Activated T-cell treated with anti-CD3 and anti-CD28 coated beads, Interleukin-2, amount 50 U/mL, for 1 hour (primary cell): ENCODE measurements around the gene AKAP7.

ENCODE experiments used
- DNase-seq: peaks from one replicate; pipeline ENCODE4 v3.0.0-alpha.2; 2020

Gene AKAP7

DNA sequence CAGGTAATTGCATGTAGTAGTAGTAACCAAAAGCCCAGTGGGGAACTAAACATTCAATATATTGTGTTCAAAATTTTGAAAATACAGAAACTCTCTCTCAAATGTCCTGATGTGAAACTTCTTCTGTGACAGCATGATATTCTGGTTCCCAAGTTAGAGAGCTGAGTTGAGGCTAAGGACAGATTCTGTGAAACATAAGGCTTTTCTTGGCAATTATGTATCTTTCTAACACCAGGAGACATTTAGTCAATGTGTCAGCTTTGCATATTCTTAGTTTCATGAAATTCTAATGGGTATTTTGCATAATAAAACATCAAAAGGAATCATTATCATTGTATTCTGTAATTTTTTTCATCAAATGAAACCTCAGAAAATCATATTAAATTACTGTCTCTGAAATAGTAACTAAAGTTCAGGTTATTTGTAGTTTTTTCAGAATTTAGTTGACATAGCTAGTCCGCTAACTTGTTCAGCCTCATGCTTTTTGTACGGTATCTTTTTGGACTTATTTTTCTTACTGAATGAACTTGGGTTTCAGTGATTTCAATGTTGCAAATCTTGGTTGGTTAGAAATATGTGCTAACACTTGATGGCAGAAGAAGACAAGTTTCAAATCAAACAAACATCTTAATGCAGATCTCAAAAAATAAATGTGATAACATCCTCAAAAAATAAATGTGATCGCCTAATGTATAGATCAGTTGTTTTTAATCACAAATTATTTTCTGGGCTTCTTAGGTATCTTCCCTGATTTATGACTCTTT lies 70.4 kb downstream of the AKAP7 start:
- no peak for DNase-seq

GRCh38 chr6:131206463-131207251 lies 71.4 kb downstream of the AKAP7 start:
- no peak for DNase-seq

GRCh38 chr6:131208787-131209186 lies 73.5 kb downstream of the AKAP7 start:
- no peak for DNase-seq

- no peak for DNase-seq
Observed at GRCh38 chr6:131210469-131210868, 75.2 kb downstream of the AKAP7 start.

- no peak for DNase-seq
Observed at GRCh38 chr6:131212024-131212423, 76.8 kb downstream of the AKAP7 start.

GRCh38 chr6:131212913-131213312 lies 77.6 kb downstream of the AKAP7 start:
- DNase-seq: no peak

DNA sequence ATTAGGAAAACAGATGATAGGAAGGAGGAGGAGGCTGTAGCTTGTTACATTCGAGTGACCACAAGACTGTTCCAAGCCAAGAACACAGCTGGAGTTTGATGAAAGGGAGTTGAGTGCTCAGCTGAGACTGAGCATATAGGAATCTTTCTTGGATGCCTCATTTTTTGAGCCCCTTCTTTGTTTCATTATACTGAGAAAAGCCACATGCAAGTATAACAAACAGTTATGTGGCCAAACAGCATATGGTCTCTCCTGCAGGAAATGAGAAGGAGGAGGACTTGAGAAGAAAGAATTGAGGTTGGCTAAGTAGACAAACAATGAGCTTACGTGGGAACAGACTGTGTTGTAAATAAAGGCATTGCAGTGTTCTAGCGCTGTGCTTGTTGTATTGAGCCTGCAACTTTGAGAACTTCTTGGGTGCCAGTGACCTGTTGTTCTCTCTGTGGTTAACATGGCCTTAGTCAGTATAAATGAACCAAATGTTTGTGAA lies 78.3 kb downstream of the AKAP7 start:
- no peak for DNase-seq

DNA sequence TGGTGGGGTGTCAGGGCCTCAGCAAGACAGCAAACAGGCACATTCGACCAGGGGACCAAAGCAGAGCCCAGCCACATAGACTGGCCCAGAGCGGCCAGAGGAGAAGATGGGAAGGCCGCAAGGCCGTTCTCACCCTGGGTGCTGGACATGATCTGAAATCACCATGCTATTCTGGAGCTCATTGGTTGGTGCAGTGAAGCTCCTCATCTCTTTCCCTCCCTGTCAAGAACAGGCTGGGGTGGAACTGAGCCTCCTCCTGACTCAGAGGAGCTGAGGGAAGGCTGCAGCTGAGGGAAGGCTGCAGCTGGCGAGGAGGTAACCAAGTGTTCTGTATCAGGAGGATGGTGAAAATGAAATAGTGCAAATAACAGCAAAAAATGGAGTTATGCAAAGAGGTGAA lies 80.0 kb downstream of the AKAP7 start:
- no peak for DNase-seq

DNA sequence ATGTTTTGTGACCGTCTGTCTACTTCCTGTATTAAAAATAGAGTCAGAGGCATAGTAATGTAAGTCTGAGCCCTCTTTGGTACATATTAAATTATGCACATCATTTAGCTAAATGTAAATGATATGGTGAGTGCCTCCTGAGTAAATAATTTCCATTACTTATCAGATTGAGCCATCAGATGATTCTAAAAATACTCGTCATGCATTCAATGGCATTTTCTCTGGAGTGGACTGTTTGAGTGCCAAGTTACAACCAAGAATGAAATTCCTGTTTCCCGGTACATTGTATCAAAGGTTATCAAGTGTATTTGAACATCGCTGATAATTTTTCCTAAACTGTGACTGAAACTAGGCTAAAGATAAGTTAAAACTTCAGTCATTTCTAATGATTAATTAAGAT lies 81.0 kb downstream of the AKAP7 start:
- no peak for DNase-seq

- DNase-seq: no peak
Observed at GRCh38 chr6:131222773-131223172, 87.5 kb downstream of the AKAP7 start.

DNA sequence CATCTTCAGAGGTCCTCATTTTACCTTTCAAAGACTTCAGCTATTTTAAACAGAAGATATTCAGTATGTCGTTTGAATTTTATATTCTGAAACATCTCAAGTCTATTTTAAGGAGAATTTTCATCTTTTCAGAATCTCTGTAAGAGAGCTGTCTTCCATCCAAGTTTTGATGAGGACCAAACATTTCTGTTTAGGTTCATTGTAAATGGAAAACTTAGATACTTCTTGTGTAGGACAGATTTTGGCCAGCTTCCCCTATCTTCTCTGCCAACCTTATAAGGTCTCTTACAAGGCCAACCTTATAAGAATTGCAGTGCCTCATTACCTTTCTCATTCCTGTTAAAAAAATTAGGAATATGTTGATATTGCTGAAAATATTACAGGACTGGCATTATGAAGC lies 88.1 kb downstream of the AKAP7 start:
- DNase-seq: no peak

DNA sequence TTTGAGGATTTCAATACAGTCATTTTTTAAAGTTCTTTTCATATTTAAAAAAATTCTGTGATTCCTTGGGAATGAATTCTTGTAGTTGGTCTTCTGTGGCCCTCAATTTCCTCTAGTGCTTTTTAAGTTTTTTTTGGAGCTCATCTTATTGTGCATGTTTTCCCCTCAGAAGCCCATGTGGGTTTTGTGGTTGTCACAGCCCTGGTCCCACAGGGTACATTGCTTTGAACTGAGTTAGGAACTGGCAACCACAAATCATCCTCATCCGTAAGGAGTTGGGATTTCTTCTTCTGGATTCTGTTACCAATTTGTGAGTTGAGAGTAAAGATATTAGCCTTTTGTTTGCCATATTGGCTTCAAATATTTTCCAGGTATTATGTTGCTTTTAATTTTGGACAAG lies 89.9 kb downstream of the AKAP7 start:
- no peak for DNase-seq

DNA sequence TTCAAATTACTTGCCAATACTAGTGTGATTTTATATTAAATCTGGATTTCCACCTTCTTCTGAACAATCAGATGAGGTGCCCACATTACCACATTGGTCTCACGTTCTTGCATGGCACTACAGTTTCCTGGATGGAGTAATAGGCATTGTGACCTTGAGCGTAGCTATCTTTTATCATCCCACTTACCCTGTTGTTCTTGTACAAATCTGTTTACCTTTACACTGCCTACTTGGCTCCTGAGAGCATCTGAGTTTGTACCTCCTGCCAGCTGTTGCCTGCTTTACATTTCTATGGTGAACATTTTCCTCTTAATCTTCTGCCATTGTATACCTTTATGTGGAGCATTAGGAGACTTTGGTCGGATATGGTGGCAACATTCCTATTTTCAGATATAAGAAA lies 90.7 kb downstream of the AKAP7 start:
- no peak for DNase-seq

GRCh38 chr6:131226459-131227157 lies 91.3 kb downstream of the AKAP7 start:
- DNase-seq: no peak

GRCh38 chr6:131227158-131227543 lies 91.9 kb downstream of the AKAP7 start:
- DNase-seq: no peak

DNA sequence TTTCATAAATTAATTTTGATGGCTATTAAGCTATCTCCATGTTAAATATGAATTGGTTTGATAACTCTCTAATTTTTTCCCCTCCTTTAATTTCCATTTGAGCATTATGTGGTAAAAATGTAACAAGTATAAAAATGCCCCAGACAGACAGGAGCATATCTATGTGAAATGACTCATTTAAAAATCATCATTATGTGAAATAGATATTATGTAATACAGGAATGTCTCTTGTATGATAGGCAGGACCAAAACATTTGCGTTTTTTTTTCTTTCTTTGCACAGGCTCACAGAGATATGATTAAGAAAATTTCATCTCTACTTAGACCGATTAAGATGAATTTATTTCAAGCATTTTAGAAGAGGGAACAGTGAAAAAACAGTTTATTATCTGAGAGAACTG lies 95.8 kb downstream of the AKAP7 start:
- DNase-seq: no peak

DNA sequence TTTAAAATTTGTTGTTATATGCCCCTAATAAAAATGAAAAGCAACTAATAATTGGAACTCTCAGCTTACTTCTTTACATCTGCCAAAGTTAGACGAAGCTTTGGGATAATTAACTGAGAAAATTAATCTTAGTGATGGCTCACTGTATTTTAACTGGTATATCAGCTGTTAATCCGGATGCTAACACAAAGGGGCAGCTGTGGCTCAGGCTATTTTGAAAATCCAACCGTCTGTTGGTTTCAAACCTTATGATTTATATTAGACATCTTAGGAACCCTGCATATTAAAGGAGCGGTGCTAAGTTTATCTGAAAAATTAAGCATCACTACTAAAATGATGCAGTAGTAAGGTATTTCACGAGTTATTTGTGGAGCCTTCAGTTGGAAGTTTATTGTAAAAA lies 96.6 kb downstream of the AKAP7 start:
- no peak for DNase-seq

- no peak for DNase-seq
Observed at GRCh38 chr6:131244942-131245341, 109.7 kb downstream of the AKAP7 start.

GRCh38 chr6:131250122-131250521 lies 114.9 kb downstream of the AKAP7 start:
- DNase-seq: peak; percentile 23

DNA sequence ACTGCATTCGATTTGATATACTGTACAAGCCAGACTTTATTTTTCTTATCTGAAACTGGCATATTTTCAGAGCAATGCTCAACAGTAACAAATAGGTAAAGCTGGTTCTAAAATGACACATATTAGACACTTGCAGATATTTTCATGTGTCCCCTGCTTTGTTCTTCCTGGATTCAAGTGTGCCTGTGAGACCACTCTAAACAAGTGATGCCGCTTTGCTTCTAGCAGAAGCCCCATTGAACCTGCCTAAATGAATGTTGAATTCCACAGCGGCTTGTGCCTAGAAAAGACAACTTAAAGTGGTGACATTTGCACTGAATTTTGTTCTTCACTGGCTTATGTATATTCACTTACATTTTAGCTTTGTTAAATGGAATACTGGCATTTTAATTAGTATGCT lies 115.7 kb downstream of the AKAP7 start:
- no peak for DNase-seq

DNA sequence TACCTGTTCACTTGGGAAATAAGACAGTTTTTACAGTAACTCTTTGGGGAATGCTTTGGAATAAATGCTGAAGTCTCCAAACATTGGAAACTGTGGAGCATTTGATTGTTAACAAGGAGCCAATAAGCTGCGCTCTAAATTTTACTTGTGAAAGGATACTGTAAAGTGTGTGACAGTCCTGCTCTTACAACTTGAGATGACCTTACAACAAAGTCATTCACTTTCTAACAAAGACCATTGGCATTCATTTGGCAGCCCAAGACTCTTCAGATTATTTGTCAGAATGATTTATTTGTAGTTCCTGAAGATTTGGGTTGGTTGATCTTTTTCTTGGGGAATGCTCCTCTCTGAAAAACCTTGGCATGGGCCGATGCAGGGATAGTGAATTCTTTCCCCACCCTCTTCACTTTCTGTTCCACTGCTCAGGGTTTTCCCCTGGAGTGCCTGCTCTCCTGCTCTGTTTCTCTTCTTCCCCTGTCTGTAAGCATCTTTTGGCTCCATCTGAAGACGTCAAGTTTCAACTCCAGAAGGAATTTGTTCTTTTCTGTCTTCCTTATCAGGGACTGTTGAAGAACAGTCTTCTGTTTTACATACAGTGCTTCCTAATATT lies 116.4 kb downstream of the AKAP7 start:
- DNase-seq: no peak

DNA sequence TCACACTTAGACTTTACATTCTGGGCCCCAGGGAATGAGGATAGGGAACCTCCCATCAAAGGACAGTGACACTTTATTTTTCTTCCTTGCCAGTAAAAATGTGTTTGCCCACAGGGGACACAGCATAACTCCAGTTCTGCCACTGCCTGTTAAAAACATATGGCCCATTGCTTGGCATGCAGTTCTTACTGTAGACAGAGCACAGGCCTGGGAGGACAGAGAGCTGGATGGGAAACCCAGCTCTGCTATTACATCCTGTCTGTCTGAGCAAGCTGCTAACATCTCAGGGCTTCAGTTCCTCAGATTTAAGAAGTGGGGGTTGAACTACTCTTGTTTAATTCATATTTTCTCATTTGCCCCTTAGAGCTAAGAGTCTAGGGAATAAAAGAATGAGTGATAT lies 120.2 kb downstream of the AKAP7 start:
- no peak for DNase-seq

- DNase-seq: no peak
Observed at GRCh38 chr6:131255911-131256310, 120.6 kb downstream of the AKAP7 start.
